NOMO-1 treated with DMSO at 0.1 percent for 48 hours (cell line): ENCODE measurements around the gene ISY1.
"Not testable (repeated sequence)": the region's sequence is repeated elsewhere in the genome, so short reads cannot be mapped to it uniquely, and the experiment has no call there.

Experiments
- DNase-seq: peaks from one replicate; lab custom pipeline; 2025; ENCODE audit not compliant: unreplicated experiment; lab: John Stamatoyannopoulos, UW

The ISY1 gene

DNA sequence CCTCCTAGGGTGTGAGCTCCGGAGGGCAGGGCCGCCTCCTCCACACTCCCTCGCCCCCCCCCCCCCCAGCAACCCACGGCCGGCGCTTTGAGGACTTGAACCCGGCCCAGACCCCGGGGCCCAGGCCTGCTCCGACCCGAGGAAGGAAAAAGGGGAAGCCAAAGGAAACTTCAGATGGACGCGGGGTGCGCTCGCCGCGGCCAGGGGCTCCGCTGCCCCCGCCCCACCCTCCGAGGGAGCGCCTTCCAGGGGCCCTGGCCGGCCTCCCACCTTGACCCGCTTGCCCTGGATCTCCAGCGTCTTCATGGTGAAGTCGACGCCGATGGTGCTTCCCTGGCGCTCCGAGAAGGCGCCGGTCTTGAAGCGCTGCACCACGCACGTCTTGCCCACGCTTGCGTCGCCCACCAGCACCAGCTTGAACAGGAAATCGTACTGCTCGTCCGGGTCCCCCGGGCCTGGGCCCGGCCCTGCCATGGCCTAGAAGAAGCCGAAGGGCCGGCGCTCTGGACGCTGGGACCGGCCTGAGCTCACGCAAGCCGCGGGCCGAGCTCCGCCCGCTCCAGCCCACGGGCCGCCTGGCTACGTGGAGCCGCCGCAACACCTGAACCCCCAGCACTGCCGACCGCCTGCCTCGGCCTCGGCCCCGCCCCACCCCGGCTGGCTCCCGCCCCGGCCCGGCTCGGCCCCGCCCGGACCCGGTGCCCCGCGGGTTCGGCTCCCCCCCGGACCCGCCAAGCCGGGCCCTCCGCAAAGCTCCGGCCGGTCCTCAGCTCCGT is 39.7 kb downstream of the ISY1 start:
- DNase-seq = peak; percentile 49

DNA sequence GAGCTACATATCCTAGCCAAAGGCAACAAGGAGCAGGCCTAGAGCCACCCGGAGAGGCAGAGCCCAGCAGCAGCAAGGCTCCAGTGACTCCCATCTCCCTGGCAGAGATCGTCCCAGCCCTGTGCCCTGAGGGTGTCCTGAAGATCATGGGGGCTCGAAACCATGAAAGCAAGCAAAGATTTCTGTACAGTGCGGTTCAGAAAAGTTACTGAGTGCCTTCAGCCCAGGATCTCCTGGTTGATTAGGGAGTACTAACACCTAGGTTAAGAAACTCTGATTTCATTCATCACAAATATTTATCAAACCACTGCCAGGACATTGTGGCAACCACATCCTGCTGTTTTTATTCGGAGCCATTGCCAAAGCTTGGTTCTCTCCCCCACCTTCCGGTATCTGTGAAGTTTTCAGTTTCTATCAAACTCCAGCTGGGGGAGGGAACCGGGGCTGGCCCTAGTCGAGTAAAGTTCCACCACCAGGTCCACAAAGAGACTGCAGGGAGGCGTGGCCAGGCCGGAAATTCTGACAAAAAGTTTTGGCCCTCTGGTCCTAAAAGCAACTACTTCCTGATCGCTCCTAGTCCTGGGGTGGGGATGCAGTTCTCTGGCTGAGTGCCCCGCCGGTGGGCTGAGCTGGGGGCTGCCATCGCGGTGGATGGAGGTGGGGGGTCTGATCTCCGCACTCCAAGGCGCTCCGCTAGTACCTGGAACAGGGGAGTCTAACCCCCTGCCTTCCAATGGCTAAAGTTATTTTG is 40.4 kb downstream of the ISY1 start:
- DNase-seq = peak; percentile 99

DNA sequence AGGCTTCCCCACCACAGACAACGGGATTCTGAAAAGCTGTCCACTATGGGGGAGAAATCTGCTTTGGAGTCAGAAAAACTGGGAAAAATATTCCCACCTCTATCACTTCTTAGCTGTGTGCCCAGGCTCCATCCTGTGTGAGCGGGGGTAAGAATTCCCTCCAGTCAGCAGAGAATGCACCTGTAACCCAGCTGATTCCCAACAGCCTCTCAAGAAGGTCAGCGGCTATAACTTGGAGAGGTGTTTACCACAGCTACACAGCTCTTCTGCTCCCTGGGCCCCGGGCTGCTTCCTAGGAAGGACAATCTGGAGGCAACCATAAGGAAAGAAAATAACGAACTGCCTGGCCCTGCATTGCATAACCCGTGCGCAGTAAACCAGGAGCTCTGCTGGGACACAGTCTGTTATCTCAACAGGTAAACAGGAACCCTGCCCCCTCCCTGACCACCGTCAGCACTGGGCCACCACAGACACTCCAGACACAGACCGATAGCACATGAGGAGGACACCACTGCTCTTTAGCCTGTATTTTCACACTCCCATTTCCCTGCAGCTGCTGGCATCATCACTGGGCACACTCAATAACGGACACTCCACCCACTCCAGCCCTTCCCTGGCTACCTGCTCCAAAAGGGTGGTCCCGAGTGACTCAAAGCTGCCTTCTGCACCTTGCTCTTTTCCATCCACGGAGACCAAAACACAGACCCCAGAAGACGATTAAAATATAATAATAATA is 41.3 kb downstream of the ISY1 start:
- DNase-seq = no peak

DNA sequence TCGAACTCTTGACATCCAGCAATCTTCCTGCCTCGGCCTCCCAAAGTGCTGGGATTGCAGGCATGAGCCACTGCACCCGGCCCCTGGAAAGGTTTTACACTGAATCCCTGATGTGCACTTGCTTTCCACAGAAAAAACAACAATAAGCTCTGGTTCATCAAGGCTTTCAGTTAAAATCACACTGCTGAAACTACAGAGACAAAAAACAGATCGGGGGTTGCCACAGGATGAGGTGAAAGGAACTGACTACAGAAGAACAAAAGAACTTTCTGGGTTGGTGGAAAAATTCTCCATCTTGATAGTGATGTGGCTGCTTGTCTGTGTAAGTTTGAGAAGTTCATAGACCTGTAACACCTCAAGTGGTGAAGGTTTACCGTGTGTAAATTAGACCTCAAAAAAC is 42.1 kb downstream of the ISY1 start:
- DNase-seq = no peak

DNA sequence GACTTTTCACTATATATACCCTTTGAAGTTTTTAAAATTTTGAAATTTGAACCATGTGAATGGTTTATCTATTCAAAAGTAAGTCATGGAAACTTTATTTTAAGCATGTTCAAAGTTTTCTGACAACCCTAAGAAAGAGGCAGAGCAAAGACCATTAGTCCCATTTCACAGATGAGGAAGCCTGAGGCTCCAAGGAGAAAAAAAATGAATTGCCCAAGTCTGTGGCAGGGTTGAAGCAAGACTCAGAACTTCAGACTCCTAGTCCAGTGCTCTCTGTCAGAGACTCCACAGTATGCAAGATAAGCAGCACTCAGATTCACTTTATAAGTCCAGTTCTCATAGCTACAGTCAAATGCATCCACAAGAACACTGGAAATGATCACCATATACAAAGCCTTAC is 43.7 kb downstream of the ISY1 start:
- no peak for DNase-seq

DNA sequence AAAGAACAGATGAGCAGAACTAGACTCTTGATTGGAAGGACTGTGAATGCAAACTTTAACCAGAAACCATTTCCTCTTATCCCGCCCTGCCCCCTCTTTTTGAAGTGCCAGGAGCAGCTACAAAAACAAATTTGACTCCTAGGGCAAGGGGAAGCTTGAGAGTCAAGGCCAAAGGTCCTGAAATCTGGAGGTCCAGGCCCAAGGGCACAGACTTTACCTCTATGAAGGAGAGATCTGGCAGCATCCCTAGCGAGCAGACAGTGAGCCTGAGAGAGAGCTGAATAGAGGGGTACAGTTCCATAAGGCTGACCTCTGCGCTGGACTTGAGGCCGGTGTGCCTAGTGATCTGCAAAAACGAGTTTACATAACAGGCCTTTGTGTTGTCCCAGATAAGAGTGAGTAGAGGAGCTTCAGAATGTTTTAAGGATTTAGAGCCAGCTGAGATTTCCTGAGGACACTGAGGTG is 44.3 kb downstream of the ISY1 start:
- peak; percentile 30 for DNase-seq

- DNase-seq = no peak
These were observed 46.4 kb downstream of the ISY1 start for GRCh38 chr3:129114455-129114854.

GRCh38 chr3:129112308-129113052 is 48.4 kb downstream of the ISY1 start:
- peak; percentile 83 for DNase-seq

- DNase-seq = not testable (repeated sequence)
These were observed 49.6 kb downstream of the ISY1 start for GRCh38 chr3:129111076-129111780.

DNA sequence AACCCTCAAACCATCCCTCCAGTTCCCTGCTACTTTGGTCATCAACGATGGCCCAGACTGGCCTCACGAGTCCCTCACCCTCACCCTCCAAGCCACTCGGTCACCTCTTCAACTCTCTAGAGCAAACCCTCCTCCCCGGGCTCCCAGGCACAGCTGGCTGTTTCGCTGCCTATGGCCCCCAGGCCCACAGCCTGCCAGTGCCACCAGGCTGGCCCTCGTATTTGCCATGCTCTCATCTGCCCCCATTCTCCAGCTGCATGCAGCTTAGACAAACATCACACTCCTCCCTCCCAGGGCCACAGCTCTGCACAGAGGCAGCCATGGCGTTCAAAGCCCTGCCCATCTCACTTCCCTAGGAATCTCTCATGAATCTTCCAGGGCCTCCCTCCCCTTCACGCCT is 53.1 kb downstream of the ISY1 start:
- no peak for DNase-seq

DNA sequence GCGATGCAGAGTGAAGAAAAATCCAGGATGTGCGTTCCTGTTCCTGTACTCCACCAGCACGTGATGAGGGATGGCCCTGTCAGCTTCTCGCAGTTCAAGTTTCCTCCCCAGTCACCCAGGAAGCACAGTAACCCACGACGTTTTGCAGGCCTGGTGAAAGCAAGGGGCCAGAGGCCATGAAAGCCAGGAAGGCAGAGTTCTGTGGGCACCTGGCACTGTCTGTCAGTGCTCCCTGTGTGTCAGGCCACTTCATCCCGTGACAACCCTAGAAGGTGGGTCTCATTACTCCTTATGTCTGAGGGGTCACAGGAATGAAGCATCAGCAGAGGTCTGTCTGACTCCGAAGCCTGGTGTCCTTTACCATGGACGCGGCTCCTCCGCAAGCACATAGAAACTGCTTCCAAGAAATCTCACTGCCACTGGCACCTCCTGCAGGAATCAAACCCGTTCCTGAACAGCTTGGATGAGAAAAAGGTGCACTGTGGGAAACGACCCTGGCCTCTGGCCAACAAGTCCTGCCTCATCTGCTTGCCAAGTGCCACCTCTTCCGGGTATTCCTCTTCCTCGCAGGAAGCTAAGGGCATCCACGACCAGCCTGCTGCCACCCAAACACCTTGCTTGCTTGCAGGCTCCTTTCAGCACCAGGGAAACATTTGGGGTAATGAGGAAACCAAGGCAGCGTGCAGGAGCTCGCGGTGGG is 53.8 kb downstream of the ISY1 start:
- DNase-seq = no peak

GRCh38 chr3:129106320-129106719 is 54.5 kb downstream of the ISY1 start:
- DNase-seq = no peak

GRCh38 chr3:129105862-129106261 is 55.0 kb downstream of the ISY1 start:
- no peak for DNase-seq

DNA sequence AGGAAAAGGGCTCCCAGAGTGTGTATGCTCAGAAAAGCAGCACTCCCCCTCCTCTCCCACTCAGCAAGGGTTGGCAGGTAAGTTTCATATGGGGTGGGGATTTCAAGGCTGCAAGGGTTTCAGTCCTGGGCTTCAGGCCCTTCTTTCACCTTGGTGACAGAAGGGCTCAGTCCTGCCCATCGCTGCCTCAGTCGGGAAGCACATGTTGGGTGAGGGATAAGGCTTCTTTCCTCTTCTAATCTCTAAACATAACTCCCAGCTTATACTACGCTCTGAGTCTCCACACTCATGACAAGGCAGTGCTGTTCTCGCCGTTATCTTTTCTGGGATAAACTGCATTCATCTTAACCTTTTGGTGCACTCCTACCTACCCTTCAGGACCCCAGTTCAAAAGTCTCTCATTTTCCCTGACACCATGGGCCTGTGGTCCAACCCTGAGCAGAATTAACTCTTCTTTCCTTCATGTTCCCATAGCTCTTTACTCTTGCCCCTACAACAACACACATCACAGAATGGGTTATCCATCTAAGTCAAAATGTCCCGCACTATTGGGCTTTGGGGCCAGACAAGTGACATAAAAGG is 56.3 kb downstream of the ISY1 start:
- DNase-seq = no peak

DNA sequence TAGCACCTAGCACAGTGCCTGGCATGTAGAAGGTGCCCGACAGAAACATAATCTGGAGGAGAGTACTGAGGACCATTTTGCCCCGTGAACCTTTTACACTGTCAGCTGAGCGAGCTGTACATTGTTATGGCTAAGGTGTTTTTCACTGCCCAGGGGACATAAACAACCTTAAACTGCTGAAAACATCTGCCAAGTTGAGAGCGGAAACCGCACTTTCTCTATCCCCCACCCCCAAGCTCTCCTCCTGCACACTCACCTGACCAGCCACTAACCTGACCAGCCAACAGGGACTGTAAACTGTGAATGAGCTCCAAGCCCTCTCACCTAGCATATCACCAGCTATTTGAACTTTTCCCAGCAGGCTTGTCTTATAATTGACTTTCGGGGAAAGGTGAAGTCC is 56.8 kb downstream of the ISY1 start:
- no peak for DNase-seq

DNA sequence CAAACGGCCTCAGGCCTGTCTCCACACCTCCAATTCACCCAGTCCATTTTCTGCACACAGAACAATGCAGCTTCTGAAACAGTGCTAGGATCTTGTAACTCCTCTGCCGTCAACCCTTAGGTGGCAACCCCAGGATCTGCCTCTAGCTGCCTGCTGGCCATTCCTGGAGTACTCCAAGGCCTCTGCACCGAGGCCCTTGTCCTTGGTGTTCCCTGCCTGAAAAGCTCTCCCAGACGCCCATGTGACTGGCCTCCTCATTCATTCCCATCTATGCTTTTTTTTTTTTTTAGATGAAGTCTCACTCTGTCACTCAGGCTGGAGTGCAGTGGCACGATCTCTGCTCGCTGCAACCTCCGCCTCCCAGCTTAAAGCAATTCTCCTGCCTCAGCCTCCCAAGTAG is 57.6 kb downstream of the ISY1 start:
- DNase-seq = no peak

- no peak for DNase-seq
These were observed 59.3 kb downstream of the ISY1 start for GRCh38 chr3:129101370-129102138.

DNA sequence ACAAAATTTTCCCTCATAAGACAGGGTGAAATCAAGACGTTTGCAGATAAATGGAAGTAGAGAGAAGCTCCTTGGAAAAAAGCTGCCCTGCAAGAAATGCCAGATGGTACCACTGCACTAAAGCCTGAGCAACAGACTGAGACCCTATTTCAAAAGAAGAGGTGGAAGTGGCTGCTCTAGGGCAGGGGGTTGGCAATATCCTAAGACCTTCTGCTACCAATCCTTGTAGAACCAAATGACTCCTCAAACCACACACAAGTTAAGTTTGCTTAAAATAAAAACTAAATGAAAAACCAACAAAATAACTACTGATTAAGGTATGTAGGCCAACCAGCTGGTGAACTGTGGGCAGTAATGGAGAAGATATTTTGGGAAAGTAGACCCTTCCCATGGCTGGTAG is 60.6 kb downstream of the ISY1 start:
- DNase-seq = no peak

GRCh38 chr3:129095285-129095684 is 65.6 kb downstream of the ISY1 start:
- no peak for DNase-seq
